Epithelial cell of esophagus (primary cell): ENCODE results near the gene OLFM2.

Experiments
- DNase-seq: peaks from one replicate; pipeline ENCODE4 v3.0.0; 2010; ENCODE audit warnings: low read depth
- H3K4me3 ChIP-seq: 2 replicates; pipeline ENCODE4 v1.5.1; 2011; ENCODE audit warnings: mild to moderate bottlenecking, low read length, control low read depth
- TF ChIP-seq, protein P1 (sequence below): IDR thresholded peaks from 2 replicates; pipeline ENCODE4 v1.5.1; 2011; ENCODE audit warnings: low read depth, mild to moderate bottlenecking, low read length, control low read depth, inconsistent platforms; ENCODE audit not compliant: insufficient read depth; ENCODE audit errors: missing control alignments

The OLFM2 gene

DNA sequence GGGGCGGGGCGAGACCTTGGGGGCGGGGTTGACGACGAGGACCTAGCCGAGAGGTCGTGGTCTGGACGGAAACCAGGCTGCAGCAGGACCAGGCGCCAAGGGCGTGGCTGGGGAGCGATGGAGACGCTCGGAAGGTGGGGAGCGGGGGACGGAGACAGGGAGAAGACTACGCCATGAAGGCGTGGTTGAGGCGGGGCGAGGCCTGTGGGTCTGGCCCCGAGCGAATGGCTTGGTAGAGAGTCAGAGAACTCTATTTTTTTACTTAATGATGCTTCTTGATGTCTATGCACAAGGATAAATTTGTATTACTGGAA is 116.8 kb downstream of the OLFM2 start:
- peak overlapping the region; percentile 41 for H3K4me3 ChIP-seq
- no peak for DNase-seq
- TF ChIP-seq, protein P1, sequence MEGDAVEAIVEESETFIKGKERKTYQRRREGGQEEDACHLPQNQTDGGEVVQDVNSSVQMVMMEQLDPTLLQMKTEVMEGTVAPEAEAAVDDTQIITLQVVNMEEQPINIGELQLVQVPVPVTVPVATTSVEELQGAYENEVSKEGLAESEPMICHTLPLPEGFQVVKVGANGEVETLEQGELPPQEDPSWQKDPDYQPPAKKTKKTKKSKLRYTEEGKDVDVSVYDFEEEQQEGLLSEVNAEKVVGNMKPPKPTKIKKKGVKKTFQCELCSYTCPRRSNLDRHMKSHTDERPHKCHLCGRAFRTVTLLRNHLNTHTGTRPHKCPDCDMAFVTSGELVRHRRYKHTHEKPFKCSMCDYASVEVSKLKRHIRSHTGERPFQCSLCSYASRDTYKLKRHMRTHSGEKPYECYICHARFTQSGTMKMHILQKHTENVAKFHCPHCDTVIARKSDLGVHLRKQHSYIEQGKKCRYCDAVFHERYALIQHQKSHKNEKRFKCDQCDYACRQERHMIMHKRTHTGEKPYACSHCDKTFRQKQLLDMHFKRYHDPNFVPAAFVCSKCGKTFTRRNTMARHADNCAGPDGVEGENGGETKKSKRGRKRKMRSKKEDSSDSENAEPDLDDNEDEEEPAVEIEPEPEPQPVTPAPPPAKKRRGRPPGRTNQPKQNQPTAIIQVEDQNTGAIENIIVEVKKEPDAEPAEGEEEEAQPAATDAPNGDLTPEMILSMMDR: no peak

DNA sequence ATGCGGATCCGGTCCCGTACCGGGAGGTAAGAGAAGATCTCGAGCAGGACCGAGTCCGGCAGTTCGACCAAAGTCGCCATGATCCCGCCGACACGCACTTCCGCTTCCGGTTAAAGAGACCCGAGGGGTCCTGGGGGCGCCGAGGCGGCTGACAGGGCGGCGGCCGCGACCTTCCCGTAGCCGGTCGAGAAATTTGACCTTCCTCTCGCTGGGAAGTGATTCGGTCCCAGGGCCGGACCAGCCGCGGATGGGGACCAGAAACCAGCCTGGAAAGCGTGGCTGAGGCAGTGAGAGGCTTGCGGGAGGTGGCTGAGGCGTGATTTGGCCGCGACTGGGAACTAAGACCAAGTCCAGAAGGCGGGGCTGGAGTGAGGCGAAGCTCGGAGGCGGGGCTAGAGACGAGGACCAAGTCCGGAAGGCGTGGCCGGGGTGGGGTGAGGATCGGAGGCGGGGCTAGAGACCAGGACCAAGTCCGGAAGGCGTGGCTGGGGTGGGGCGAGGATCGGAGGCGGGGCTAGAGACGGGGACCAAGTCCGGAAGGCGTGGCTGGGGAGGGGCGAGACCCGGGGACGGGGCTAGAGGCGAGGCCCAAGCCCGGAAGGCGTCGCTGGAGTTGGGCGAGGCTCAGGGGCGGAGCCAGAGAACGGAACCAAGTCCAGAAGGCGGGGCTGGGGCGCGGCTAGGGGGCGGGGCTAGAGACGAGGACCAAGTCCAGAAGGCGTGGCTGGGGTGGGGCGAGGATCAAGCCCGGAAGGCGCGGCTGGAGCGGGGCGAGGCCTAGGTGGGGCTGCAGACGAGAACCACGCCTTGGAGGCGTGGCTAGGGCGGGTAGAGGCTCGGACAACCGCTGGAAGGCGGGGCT is 117.3 kb downstream of the OLFM2 start, which contains the start of gene FBXL12:
FBXL12 (minus strand) TSS at position 346 of the 862 bp plus-strand sequence; CDS start at position 80, 266 bp downstream.
- peak; percentile 100 for DNase-seq
- TF ChIP-seq, protein P1: no peak
- H3K4me3 ChIP-seq: peak within 1 kb of the TSS; percentile 95

DNA sequence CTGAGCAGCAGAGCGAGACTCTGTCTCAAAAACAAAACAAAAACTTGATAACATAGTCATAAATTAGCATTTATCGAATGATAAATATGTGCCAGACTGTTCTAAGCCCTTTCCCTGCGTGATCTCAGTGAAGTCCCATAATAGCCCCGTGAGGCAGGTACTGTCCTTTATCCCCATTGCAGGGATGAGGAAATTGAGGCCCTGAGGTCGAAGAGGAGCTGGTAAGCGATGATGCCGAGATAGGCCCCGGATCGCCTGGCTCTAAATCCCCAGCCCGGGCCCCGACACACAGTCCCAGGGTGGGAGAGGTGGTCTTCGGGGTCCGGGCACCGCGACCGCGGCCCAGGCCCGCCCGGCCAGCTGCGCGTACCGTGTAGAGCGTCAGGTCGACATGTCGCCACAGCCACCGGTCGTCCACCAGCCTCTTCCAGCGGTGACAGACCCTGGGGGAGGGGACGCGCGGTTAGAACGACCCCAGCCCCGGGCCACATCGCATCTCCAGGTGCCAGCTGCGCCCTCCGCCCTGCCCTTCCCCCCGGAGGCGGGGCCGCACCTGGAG is 118.1 kb downstream of the OLFM2 start:
- TF ChIP-seq, protein P1: no peak
- no peak for DNase-seq
- peak overlapping the region; percentile 95 for H3K4me3 ChIP-seq

DNA sequence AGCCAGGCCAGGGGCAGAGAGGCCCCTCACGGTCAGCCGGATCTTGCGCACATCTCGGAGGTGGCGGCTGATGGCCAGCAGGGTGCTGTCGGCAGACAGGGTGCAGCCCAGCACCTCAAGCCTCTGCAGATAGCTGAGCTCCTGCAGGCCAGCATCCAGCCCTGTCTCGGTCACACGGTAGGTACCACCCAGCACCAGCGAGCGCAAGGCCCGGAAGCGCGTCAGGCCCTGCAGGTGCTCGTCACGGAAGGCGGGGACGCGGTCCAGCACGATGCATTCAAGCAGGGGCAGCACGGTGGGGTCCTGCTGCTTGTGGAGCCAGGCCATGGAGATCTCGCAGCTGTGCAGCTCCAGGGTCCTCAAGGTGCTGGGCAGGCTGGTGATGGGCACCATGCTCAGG is 125.2 kb downstream of the OLFM2 start:
- DNase-seq: no peak
- H3K4me3 ChIP-seq: no peak overlapping the region
- TF ChIP-seq, protein P1: no peak

DNA sequence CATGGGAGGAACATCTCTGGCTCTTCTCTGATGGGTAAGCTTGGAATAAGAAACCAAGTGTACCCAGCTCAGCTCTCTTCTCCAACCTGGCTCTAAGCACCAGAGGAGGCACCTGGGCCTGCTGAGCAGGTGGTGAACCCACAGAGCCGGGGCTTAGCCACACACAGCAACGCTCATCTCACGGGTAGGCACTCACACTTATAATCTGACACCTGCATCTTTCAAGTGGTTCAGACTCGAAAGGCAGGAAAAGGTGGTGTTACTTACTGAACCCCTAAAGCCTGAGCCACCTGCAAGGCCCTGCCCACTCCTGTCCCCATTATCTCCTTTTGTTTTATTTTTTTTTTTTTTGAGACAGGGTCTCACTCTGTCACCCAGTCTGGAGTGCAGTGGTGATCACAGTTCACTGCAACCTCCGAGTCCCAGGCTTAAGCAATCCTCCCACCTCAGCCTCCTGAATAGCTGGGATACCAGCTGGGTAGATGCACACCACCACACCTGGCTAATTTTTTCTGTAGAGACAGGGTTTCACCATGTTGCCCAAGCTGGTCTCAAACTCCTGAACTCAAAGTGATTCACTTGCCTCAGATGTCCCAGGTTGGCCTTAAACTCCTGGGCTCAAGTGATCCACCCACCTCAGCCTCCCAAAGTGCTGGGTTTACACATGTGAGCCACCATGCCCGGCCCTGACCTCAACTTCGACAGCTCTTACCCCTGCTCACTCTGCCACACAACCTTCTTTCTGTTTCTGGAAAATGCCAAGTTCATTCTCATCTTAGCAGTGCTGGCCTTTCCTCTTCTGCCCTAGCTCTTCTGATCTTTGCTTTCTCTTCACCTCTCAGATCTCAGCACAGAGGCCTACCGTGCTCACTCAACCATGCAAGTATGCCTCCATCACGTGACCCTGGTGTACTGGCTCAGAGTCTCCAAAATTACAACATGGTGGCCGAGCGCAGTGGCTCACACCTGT is 127.2 kb downstream of the OLFM2 start:
- no peak overlapping the region for H3K4me3 ChIP-seq
- DNase-seq: no peak
- TF ChIP-seq, protein P1: no peak

DNA sequence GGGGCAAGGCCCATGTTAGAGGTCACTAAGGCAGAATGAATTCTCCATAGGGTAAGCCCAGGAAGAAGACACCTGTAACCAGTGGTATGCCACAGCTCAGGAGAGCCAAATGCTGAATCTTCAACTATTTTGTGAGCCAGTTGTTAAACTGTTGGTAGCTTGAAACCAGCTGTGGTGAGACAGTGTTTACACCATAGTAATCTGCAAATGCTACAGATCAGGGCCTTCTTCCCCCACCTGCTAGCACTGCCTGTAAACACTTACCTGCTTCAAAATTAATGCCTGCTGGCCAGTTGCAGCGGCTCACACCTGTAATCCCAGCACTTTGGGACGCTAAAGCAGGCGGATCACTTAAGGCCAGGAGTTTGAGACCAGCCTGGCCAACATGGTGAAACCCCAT is 129.5 kb downstream of the OLFM2 start:
- H3K4me3 ChIP-seq: no peak overlapping the region
- no peak for DNase-seq
- TF ChIP-seq, protein P1: no peak
